ENCODE measurements around the gene PTRH2.
"Not testable (repeated sequence)": the region's sequence is repeated elsewhere in the genome, so short reads cannot be mapped to it uniquely, and the experiment has no call there.

PTRH2 gene
- total RNA-seq: 8.3 to 20.4 (median 14.7) reads per million in 4 experiments

GRCh38 chr17:59707149-59707970 is at the start of gene PTRH2, which contains the start of gene VMP1:
PTRH2 (minus strand) TSS chr17:59707430; CDS start chr17:59697978, 9,452 bp downstream.
VMP1 (plus strand) TSS chr17:59707654; CDS start chr17:59731447, 23,793 bp downstream.
- peak; percentile 88 for DNase-seq

GRCh38 chr17:59756236-59756818 is 49.1 kb upstream of the PTRH2 start:
- no peak for DNase-seq

- not testable (repeated sequence) for DNase-seq
These were observed 47.8 kb upstream of the PTRH2 start for GRCh38 chr17:59755069-59755468.

GRCh38 chr17:59754552-59754951 is 47.3 kb upstream of the PTRH2 start:
- no peak for DNase-seq

GRCh38 chr17:59753522-59754467 is 46.6 kb upstream of the PTRH2 start:
- no peak for DNase-seq

- DNase-seq: no peak
These were observed 45.7 kb upstream of the PTRH2 start for GRCh38 chr17:59752922-59753321.

GRCh38 chr17:59752446-59752845 is 45.2 kb upstream of the PTRH2 start:
- no peak for DNase-seq

- DNase-seq: no peak
These were observed 44.8 kb upstream of the PTRH2 start for GRCh38 chr17:59751955-59752413.

- DNase-seq: no peak
These were observed 41.4 kb upstream of the PTRH2 start for GRCh38 chr17:59748591-59748990.

- DNase-seq: no peak
These were observed 39.7 kb upstream of the PTRH2 start for GRCh38 chr17:59746849-59747445.

- no peak for DNase-seq
These were observed 37.8 kb upstream of the PTRH2 start for GRCh38 chr17:59745040-59745439.

GRCh38 chr17:59743842-59744241 is 36.6 kb upstream of the PTRH2 start:
- DNase-seq: no peak

GRCh38 chr17:59737324-59737723 is 30.1 kb upstream of the PTRH2 start:
- no peak for DNase-seq

- DNase-seq: no peak
These were observed 27.0 kb upstream of the PTRH2 start for GRCh38 chr17:59734226-59734625.

GRCh38 chr17:59733697-59734096 is 26.5 kb upstream of the PTRH2 start:
- DNase-seq: no peak

- no peak for DNase-seq
These were observed 23.1 kb upstream of the PTRH2 start for GRCh38 chr17:59730268-59730834.

- no peak for DNase-seq
These were observed 20.7 kb upstream of the PTRH2 start for GRCh38 chr17:59727817-59728533.

GRCh38 chr17:59725691-59726090 is 18.5 kb upstream of the PTRH2 start:
- no peak for DNase-seq

- DNase-seq: no peak
These were observed 16.4 kb upstream of the PTRH2 start for GRCh38 chr17:59723607-59724006.

- DNase-seq: no peak
These were observed 15.8 kb upstream of the PTRH2 start for GRCh38 chr17:59723041-59723440.

GRCh38 chr17:59722623-59723022 is 15.4 kb upstream of the PTRH2 start:
- no peak for DNase-seq

Data from effector CD8-positive, alpha-beta T cell (primary cell).